Myocyte (in vitro differentiated cells): ENCODE results near the gene USH2A. TPM values are rescaled to one million over a fixed set of nuclear protein-coding genes. Genes with fewer than 3 reads are reported as not detected.

Experiments used
- DNase-seq: peaks from one replicate; pipeline ENCODE4 v3.0.0-alpha.2; 2012; ENCODE audit warnings: low read depth
- total RNA-seq: library from RNA; depleted of rRNA; stranded (reverse); fragments of >200 nt; gene quantifications from 2 replicates; pipeline ENCODE4 v1.2.3, GENCODE V29; 2014

Gene USH2A
- total RNA-seq, 1 donor from 2014 or later: 0.08 TPM

DNA sequence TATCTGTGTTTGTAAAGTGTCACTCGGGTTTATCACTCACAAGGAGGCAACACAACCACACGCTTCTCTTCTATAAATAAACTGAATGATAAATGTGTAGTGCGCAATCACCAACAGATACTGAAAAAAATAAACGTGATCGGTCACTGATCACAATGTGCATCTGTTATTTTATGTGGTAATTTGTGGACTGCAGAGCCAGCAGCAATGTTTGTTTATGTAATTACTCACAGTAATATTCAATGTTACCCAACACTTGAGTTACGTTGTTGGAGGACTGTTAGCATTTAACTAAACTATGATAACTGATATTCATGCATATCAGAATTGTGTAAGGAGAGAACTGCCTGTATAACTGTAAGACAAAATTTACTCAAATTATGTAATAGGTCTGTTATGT is 129.6 kb downstream of the USH2A start:
- no peak for DNase-seq

DNA sequence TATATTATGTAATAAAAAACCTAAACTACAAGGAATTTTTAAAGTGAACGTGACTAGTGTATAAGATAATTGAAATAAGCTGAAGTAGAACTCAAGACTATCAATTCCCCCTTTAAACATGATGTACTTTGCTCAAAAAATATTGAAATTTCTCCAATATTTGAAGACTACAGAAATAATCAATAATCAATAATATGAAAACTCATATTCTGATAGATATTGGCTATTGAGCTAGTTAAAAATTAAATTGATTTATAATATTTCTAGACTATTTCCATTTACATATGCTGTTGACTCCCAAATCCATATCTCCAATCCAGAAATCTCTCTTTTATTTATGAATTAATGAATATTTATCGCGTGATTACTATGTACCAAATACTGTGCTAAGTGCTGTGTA is 133.2 kb downstream of the USH2A start:
- DNase-seq: no peak

DNA sequence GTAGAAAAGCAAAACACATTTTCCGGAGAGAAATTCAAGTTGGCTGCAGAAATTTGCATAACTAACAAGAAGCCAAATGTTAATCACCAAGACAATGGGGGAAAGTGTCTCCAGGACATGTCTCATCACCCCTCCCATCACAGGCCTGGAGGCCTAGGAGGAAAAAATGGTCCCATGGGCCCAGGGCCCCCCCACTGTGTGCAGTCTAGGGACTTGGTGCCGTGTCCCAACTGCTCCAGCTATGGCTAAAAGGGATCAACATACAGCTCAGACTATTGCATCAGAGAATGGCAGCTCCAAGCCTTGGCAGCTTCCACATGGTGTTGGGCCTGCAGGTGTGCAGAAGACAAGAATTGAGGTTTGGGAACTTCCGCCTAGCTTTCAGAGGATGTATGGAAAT is 138.2 kb downstream of the USH2A start:
- DNase-seq: no peak

DNA sequence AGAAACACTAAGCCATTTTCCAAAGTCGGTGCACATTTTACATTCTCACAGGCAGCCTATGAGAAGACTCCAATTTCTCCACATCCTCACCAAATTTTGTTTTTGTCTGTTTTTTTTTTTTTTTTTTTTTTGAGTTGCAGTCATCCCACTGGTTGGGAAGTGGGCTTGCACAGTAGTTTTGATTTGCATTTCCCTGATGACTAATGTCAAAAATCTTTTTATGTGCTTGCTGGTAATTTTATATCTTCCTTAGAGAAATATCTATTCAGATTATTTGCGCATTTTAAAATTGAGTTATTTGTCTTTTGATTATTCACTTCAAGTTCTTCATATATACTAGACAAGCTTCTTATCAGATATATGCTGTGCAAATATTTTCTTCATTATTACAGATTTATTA is 141.5 kb downstream of the USH2A start:
- DNase-seq: no peak

DNA sequence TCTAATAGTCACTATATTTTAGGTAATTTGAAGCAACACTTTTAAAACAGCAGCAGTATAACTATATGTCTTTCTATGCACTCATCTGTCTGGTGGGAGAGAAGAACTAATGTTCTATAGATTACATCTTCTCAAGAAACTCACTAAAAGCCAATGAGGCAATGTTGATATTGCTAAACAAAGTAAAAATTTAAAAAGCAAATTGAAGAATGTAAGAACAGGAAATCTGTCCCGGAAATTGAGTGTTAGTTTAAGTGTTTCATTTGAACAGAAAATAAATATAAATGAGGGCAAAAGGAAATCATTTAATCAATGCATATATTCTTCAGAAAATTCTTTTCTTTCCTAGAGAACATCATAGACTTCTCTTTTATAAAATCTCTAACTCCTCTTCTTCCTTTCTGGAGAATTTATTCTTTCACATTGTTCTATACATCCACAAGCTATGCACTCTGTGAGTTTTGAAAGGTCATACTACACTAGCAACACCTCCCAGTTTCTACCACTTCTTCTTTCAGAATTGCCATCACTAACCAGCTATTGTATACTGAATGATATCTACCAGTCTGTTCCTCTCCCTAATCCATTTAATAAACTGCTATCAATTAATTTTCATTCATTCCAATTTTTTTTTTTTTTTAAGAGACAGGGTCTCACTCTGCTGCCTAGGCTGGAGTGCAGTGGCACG is 153.0 kb downstream of the USH2A start:
- no peak for DNase-seq

DNA sequence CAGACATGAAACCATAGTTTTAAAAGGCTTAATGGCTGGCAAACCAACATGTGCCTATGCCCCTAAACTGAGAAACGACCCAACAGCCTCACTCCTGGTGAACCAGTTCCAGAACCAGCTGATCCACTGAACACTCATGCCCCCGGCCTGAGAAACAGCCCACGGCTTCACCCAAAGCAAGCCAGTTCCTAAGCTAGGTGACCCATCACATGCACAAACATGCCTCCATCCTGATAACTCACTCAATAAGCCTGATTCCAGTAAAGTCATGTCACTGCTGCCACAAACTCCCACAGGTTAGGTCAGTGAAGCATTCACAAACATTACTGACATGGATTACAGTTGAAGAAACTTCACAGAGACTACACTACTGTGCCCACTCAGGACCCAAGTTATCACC is 161.6 kb downstream of the USH2A start:
- DNase-seq: no peak

DNA sequence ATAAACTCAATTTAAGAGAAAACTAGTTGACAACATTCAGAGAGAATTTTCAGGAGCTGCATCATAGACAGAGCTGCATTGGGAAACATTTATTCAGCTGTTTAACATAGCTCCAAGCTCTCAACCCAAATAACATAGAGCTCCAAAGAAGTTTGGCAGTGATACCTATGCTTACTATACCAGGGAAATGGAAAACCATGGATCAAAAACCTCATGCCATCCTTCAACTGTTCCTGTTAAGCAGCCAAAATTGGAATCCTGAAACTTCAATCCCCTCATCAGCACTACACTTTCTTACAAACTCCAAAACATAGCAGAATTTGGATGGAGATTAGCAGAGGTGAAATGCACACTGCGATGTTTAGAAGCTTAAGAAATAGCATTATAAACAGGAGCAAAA is 164.4 kb downstream of the USH2A start:
- DNase-seq: no peak

DNA sequence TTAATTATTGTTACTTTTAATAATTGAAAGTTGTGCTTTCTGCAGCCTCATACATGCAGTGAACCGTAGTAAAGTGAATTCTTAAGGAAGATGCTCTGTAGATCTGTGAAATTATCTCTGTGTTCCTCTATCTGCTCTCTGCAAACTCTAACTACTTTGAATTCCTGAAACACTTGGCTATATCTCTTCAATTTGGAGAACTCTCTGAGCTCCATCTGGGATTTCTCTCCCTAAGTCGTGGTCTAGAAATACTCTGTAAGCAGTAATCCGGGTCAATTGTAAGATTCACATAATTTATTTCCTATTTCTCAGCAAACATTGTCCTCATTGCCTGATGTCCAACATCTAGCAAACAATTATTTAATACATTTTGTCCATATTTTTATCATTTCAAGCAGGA is 164.9 kb downstream of the USH2A start:
- no peak for DNase-seq

DNA sequence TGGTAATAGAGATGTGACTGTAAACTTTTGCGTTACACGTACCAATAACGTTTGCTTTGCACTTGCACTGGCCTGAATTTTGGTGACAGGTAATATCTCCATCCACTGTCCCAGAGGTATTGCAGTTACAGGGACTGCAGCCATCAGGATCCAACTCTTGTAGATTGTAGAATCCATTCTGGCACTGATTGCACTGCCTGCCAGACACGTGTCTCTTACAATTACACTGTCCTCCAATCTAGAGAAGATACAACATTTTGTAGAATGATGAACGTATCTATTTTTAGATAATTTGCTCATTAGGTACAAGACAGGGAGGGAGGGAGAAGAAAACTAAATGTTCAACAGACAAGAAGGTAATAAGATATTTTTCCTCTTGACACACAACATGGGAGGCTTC is 172.4 kb downstream of the USH2A start:
- DNase-seq: no peak

DNA sequence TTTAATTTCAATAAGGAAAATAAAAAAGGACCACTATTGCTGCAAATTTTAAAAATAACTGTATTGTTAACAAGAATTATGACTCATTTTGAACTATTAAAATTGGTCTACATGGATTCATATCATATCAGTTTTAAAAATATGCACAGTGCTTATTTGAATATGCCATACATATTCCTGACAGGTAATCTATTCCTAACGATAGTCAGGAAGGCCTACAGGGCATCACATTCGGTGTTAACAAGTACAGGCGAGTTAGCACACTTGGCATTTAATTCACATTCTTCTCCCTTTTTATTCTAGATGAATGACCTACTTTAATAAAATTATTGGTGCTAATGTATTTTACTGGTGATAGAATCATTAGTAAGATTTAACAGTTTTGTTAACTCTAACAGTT is 174.6 kb downstream of the USH2A start:
- DNase-seq: no peak

DNA sequence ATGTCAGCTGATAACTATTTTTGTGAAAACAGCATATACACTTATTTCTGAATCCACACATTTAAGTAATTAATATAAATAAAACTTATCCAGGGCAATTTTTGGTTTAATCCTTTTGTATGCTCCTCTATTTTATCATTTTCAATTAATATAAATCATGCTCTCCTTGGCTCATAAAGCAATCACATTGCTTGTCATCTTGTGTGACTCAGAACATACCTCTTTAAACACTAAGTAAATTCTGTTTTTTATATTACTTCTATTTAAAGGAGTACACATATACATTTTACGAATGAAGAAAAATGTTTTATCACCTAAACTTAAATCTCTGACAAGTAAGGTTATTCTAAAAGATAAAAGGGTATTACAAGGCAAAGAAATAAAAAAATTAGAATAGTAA is 175.3 kb downstream of the USH2A start:
- no peak for DNase-seq

DNA sequence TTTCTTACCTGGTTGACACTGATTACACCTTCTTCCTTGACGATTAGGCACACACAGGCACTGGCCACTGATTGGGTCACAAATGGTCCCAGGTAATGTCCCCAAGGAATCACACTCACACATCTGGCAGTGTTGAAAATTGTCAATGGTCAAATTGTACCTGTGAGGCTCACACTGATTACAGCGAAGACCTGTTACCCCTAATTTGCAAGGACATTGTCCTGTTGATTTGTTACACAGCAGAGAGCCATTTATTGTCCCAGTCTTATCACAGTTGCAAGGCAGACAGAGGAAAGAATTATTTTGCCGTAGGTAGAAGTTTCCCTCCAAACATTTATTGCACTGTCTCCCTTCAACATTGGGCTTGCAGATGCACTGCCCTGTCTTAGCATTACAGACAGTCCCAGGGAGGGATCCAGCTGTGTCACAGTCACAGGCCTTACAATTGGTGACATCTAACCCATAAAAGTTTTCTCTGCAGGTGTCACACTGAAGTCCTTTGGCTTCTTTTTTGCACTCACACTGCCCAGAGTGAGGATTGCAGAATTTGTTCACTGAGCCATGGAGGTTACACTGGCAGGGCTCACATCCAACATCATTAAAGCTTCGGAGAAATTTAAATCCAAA is 176.6 kb downstream of the USH2A start:
- no peak for DNase-seq

DNA sequence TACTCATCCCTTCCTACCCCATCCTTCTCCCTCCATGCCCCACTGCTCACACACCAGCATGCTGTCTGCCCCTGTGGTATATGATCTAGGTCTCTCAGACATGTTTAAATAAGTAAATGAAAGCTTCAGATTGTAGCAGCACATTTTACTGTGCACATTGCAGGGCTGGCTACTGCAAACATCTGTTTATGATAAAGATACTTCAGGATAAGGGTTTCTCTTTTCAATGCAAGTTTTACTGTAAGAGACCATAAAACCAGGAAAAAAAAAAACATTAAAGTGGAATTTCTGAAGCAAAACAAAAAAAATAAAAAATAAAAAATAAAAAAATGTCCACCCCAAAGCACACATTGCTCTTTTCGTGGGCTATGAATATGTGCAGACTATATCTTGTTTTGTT is 184.4 kb downstream of the USH2A start:
- DNase-seq: no peak

DNA sequence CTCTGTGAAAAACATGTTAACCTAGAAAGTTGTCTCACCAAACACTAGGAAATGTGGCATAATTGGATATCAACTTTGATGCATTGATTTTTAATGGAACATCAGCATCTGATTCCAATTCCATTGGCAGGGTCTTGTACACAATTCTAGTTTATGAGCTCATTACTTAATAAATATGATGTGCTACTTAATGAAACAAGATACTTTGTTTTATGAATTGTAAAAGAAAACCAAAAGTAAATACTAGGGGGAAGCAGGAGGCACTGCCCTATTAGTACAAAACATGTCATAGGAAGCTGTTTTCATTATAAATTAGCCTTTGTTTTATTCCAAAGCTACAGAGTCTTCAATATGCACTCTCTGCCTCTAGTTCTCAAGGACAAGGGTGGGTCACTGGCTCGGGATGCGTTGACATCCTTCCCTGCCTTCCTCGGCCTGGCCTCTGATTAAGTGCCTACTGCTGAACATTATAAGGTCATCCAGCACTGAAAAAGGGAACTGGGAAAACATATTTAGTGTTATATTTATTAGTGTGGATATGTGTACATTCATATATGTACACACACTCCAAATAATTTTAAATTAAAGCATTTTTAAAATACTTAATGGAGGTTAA is 185.2 kb downstream of the USH2A start:
- no peak for DNase-seq

DNA sequence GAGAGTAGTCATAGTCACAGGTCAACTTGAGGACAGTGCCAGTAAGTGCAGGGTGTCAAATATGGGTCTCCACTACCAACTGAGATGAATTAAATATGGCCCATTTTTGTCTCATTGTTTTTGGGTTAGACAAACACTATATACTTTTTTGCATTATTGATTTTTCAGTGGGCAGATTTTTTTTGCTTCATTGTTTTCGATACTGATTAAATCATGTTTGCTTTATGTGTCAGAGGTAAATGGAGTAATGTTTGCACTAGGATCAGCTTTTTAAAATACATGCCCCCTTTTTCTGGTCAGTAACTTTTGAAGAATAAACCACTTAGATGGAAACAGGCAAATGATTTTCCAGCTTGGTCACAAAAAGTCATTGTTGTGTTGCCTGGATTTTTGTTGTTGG is 199.0 kb downstream of the USH2A start:
- no peak for DNase-seq

DNA sequence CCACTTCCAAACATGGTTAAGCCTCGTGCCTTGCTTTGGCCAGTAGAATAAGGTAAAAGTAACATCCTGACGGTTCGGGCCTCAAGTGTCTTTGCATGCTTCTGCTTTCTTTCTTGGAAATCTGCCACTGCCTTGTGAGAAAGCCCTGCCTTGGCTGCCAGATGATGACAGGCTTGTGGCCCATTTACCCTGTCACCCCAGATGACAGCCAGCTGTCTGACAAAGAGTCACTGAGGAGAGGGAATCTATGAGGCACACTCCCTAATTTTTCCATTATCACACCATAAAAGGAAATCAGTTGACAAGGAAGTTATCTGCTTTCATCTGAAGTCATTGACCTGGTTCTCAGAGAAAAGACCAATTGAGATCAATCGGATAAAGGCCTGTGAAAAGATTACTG is 199.8 kb downstream of the USH2A start:
- DNase-seq: peak; percentile 7

DNA sequence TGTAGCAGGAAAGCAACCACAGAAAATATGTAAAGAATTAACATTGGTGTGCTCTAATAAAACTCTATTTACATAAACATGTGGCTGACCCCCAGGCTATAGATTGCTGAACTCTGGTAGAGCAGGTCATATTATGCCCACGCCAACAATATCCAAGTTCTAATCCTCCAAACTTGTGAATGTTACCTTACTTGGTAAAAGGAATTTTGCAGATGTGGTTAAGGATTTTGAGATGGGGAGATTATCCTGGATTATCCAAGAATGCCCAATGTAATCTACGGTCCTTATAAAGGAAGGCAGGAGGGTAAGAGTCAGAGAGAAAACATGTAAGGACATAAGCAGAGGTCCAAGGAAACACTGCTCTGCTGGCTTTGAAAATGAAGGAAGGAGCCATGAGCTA is 201.0 kb downstream of the USH2A start:
- no peak for DNase-seq

DNA sequence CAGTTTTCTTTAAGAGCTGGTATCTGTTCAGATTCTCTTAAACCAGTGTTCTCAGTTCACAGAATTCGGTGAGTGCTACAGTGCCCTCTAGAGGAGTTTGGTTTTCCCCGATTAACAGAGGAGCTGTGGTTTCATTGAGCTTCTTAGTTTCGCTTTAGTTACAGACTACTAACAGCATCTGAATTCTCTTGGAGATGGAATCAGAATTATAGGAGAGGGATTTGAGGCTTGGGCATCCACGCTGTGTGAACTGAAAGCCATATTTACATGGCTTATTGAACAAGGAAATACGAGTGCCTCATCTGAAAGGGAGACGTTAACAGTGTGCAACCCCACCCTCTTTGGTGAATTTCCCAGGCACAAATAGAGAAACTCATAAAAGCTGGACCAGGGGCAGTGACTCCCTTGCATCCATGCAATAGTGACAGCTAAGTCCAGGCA is 202.0 kb downstream of the USH2A start:
- DNase-seq: peak; percentile 86

DNA sequence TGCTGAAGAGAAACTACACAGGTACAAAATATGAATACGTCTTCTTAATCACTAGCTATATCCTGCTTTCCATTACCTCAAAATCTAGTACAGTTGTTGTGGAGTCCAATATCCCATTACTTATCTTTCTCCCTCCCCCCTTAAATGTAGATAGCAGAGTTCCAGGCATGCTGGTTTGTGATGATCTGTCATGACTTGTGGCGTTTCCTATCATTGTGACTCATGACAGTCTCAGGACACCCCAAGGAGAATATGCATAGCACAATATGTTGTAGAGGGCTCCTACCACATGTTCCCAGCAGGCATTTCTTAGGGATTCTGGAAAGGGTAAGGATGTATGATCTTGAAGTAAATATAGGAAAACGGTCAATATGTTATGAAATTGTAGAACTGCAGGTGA is 206.9 kb downstream of the USH2A start:
- no peak for DNase-seq

DNA sequence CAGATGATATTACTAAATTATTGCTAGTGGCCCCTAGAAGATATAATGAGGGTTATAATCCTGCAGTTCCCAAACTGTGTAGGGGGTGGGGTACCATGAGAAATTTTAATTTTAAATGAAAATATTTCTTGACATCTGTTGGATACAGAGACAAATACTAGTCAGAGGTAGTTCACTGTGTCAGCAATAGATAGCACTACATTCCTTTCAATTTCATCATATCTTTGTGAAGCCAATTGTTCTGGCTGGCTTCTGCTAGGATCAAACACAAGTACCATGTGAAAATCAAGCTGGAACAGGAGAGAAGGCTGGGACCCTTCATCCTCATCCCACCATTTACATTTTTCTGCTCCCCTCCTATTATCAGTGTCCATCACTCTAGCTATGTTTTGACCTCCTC is 208.1 kb downstream of the USH2A start:
- DNase-seq: no peak

DNA sequence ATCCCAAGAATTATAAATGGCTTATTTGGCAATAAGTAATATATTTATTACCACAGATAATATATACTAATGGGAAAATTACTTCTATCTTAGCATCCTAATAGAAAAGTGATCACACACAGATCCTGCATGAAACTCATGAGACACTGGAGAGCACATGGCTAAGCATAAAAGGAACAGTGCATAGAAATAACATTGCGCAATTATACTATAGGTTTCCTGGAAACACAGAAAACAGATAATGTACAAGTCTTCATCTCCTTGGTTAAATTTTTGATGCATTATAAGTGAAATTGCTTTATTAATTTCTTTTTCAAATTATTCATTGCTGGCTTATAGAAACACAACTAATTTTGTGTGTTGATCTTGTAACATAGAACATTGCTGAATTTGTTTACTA is 210.4 kb downstream of the USH2A start:
- no peak for DNase-seq

DNA sequence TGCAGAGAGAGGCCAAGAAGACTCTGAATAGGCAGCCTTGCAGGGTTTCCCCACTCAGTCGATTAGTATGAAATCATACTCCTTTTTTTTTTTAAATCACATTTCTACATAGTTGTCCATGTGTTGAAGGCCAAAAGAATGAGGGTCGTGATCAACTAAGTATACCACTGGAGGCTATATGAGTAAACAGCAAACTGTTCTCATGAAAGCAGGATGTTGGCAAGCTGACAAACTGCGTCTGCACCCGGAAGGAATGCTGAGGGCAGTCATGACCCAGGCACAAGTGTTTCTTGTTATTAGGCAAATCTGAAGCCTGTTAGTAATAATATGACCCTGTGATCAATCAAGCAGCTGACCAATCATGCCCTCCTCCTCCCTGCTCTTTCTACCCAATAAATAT is 213.2 kb downstream of the USH2A start:
- DNase-seq: no peak

DNA sequence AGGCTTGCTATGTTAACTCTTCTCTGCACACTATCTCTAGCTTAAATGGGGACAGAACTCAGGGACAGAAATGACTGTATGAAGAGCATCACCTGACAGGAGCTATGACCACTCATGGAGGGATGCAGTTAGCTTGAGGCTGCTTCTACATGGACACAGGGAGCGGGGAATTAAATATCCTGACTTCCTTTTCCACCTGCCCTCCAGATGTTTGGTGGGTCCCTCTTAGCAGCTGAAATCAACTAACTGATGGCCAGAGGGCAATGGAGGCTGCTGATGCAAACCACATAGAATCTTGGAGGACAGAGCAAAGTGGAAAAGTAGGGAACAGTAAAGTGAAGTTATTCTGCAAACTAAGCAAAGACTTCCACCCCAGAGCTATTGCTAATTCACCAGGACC is 214.1 kb downstream of the USH2A start:
- DNase-seq: no peak
